GM12878 (cell line): ENCODE results near the gene ARL6IP5. TPM values are rescaled to one million over a fixed set of nuclear protein-coding genes. Genes with fewer than 3 reads are reported as not detected.

Experiments
- ATAC-seq: fragments of 200-7000 bp; cut with Tn5 transposase; 3 replicates; pipeline ENCODE4 v1.9.1; 2020; ENCODE audit warnings: mild to moderate bottlenecking, moderate library complexity
- BruUV-seq: library from RNA; stranded (reverse); fragments of 400-500 nt; replicated peaks from 2 replicates; lab custom pipeline; 2021; lab: Mats Ljungman, UMichigan
- CTCF ChIA-PET: fragments of 300-600 bp; sonication (Branson Sonifier 250); formaldehyde crosslinking; extraction: SDS; loops from one replicate; lab custom pipeline; 2021; ENCODE audit warnings: inconsistent platforms; lab: Yijun Ruan, JAX
- POLR2A ChIA-PET: fragments of 350-600 bp; formaldehyde crosslinking; extraction: SDS; loops from one replicate; lab custom pipeline; 2021; ENCODE audit warnings: inconsistent platforms; lab: Charles Lee
- RAD21 ChIA-PET: fragments of 300-600 bp; sonication (Branson Sonifier 250); formaldehyde crosslinking; loops from one replicate; lab custom pipeline; 2023; ENCODE audit warnings: antibody characterized with exemption; ENCODE audit not compliant: unreplicated experiment; lab: Charles Lee
- SMC1A ChIA-PET: fragments of 300-600 bp; sonication (Branson Sonifier 250); formaldehyde crosslinking; loops from one replicate; lab custom pipeline; 2023; ENCODE audit not compliant: unreplicated experiment, uncharacterized antibody; lab: Charles Lee
- DNase-seq: peaks from one replicate; pipeline ENCODE4 v3.0.0-alpha.2; 2011; ENCODE audit warnings: low read depth, low spot score
- FAIRE-seq: peaks from 3 replicates; lab custom pipeline; 2011; peaks lifted over from hg19 to GRCh38; lab: Jason Lieb, UNC
- H2AFZ ChIP-seq: 2 replicates; pipeline ENCODE4 v1.6.0; 2011; ENCODE audit warnings: low read depth, low read length, control low read depth; ENCODE audit not compliant: control insufficient read depth
- H3K27ac ChIP-seq: 2 replicates; pipeline ENCODE4 v1.5.1; 2011; ENCODE audit warnings: control low read depth; ENCODE audit not compliant: control insufficient read depth, insufficient read depth
- H3K27me3 ChIP-seq, 2 experiments: replicated peaks in 1 of 2; 2 replicates each; pipeline versions ENCODE4 v1.6.0 to v1.6.1; 2011; ENCODE audit warnings: low read length in 1 of 2; ENCODE audit not compliant: control insufficient read depth in 2 of 2, insufficient read depth in 2 of 2
- H3K36me3 ChIP-seq, 2 experiments: 2 replicates each; pipeline ENCODE4 v1.5.1; 2011; ENCODE audit warnings: low read length in 1 of 2; ENCODE audit not compliant: control insufficient read depth in 2 of 2, insufficient read depth in 2 of 2
- H3K4me1 ChIP-seq: 2 replicates; pipeline ENCODE4 v1.6.1; 2011; ENCODE audit warnings: mild to moderate bottlenecking, low read length, moderate library complexity, mixed read lengths; ENCODE audit not compliant: control insufficient read depth, insufficient read depth
- H3K4me2 ChIP-seq: 2 replicates; pipeline ENCODE4 v1.6.0; 2011; ENCODE audit warnings: control low read depth; ENCODE audit not compliant: control insufficient read depth, insufficient read depth
- H3K4me3 ChIP-seq: fragments of 200-600 bp; sonication (generic); 2 replicates; pipeline ENCODE4 v1.5.1; 2016
- H3K79me2 ChIP-seq: 2 replicates; pipeline ENCODE4 v1.6.0; 2011; ENCODE audit warnings: low read length; ENCODE audit not compliant: control insufficient read depth, insufficient read depth
- H3K9ac ChIP-seq: 2 replicates; pipeline ENCODE4 v1.8.0; 2011; ENCODE audit warnings: low read length, control low read depth, mixed read lengths; ENCODE audit not compliant: control insufficient read depth, insufficient read depth
- H3K9me3 ChIP-seq: replicated peaks from 3 replicates; pipeline ENCODE4 v1.5.1; 2011; ENCODE audit warnings: mild to moderate bottlenecking, low read length; ENCODE audit not compliant: control insufficient read depth, insufficient read depth
- H4K20me1 ChIP-seq: 2 replicates; pipeline ENCODE4 v1.6.0; 2011; ENCODE audit not compliant: control insufficient read depth, insufficient read depth
- CEBPB ChIP-seq, 2 experiments: fragments of 150-350 bp in 1 of 2; IDR thresholded peaks; 2 replicates each; pipeline ENCODE4 v1.6.1; 2012 to 2014; ENCODE audit warnings: low read depth in 2 of 2, low read length in 2 of 2, borderline replicate concordance in 1 of 2, inconsistent platforms in 1 of 2
- EZH2 ChIP-seq: IDR thresholded peaks from 2 replicates; pipeline ENCODE4 v1.6.1; 2012; ENCODE audit warnings: low read depth, mild to moderate bottlenecking, control low read depth, inconsistent platforms, low read length, borderline replicate concordance; ENCODE audit not compliant: control insufficient read depth
- KDM1A ChIP-seq: fragments of 200-600 bp; sonication (generic); IDR thresholded peaks from 2 replicates; pipeline ENCODE4 v1.6.1; 2016; ENCODE audit warnings: borderline replicate concordance
- KLF5 ChIP-seq: fragments of 450-650 bp; IDR thresholded peaks from 2 replicates; pipeline ENCODE4 v1.6.1; 2014; ENCODE audit warnings: mild to moderate bottlenecking; ENCODE audit not compliant: partially characterized antibody
- MEF2A ChIP-seq: IDR thresholded peaks from 2 replicates; pipeline ENCODE4 v1.6.1; 2011; ENCODE audit warnings: low read depth, mild to moderate bottlenecking, low read length, moderate library complexity; ENCODE audit not compliant: insufficient read depth
- PML ChIP-seq: IDR thresholded peaks from 2 replicates; pipeline ENCODE4 v1.6.1; 2012; ENCODE audit warnings: low read length, inconsistent platforms
- POLR2AphosphoS5 ChIP-seq: IDR thresholded peaks from 2 replicates; pipeline ENCODE4 v1.6.1; 2011; ENCODE audit warnings: mild to moderate bottlenecking, low read length, inconsistent platforms
- SMAD5 ChIP-seq: IDR thresholded peaks from 2 replicates; pipeline ENCODE4 v1.6.1; 2016; ENCODE audit warnings: antibody characterized with exemption, low read depth
- SMC3 ChIP-seq: IDR thresholded peaks from 2 replicates; pipeline ENCODE4 v1.6.1; 2011; ENCODE audit warnings: low read length, improper control_type of control experiment, borderline replicate concordance
- TARDBP ChIP-seq: IDR thresholded peaks from 2 replicates; pipeline ENCODE4 v1.6.1; 2016; ENCODE audit warnings: borderline replicate concordance
- ZBED1 ChIP-seq: IDR thresholded peaks from 2 replicates; pipeline ENCODE4 v1.6.1; 2016; ENCODE audit warnings: borderline replicate concordance
- ZNF24 ChIP-seq: fragments of 450-650 bp; IDR thresholded peaks from 2 replicates; pipeline ENCODE4 v1.6.1; 2017; ENCODE audit warnings: antibody characterized with exemption, mild to moderate bottlenecking
- WGBS: methylation state at CpG from one replicate; pipeline ENCODE4 v1.1.6; 2016; ENCODE audit warnings: low lambda C conversion rate; ENCODE audit not compliant: insufficient replicate concordance, insufficient coverage; ENCODE audit errors: missing lambda C conversion rate; 5-methylcytosine and 5-hydroxymethylcytosine counted together
- in situ Hi-C: fragments of 300-500 bp; cut with MboI; formaldehyde crosslinking; loops from 9 replicates; pipeline ENCODE4 v1.14.3; 2018; ENCODE audit warnings: mixed read lengths
- intact Hi-C: fragments of 100-400 bp; cut with micrococcal nuclease; formaldehyde crosslinking; loops from one replicate; pipeline ENCODE4 v1.14.2; 2022; ENCODE audit not compliant: unreplicated experiment
- polyA plus RNA-seq, 11 experiments: library from polyadenylated mRNA; depleted of rRNA in 4 of 11; unstranded in 6 of 11; stranded (reverse) in 5 of 11; fragments of >200 nt; fragmentation: Nextera tagmentation in 4 of 11; fragmentation: Illumina TruSeq in 1 of 11; extraction: Ambion mirVana in 4 of 11; extraction: Trizol in 1 of 11; gene quantifications; 1 replicate in 1 of 11; 2 replicates in 10 of 11; pipeline versions ENCODE4 v1.2.1 to v1.2.3, GENCODE V29; 2011 to 2016; ENCODE audit warnings: inconsistent platforms in 2 of 11, missing spikeins in 2 of 11, low read depth in 1 of 11
- total RNA-seq, 4 experiments: library from RNA; depleted of rRNA in 3 of 4; stranded (reverse); fragments of >200 nt in 3 of 4; fragmentation: Illumina TruSeq in 1 of 4; extraction: Trizol in 1 of 4; gene quantifications; 2 replicates each; pipeline versions ENCODE4 v1.2.1 to v1.2.3, GENCODE V29; 2013 to 2021
- TF ChIP-seq, protein P1 (sequence below): fragments of 450-650 bp; conservative IDR thresholded peaks from 2 replicates; pipeline ENCODE4 v1.6.1; 2017; ENCODE audit warnings: mild to moderate bottlenecking, moderate library complexity
- TF ChIP-seq, protein P2 (sequence below): fragments of 450-650 bp; IDR thresholded peaks from 2 replicates; pipeline ENCODE4 v1.6.1; 2016; ENCODE audit warnings: mild to moderate bottlenecking
- TF ChIP-seq, protein P3 (sequence below): IDR thresholded peaks from 2 replicates; pipeline ENCODE4 v1.6.1; 2012; ENCODE audit warnings: improper control_type of control experiment, low read depth, low read length; ENCODE audit not compliant: insufficient replicate concordance

ARL6IP5 gene
- total and polyA plus RNA-seq, 10 of the 15 experiments (the other 5 are each of a cell fraction or from before 2014, with no cell fraction given) = 78.2 to 310 (median 148) TPM

DNA sequence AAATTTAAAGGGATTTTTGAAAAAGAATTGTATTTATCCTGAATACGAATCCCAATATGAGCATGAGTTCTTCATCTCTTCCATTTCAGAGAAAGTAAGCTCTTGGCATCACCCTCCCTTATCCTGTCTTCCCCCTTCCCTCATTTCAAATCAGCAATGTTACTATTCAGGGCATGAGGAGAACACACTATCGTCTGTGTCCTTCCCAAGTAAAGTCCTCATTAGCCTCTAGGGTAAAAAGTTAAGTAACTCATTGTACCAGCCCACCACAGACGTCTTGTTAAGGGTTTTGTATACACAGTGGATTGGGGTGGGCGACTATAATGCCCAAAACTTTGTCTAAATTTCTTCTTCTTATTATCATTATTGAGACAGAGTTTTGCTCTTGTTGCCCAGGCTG, 14.8 kb downstream of the ARL6IP5 start:
- Histone ChIP-seq H3K4me3 (no peak overlapping the region), H3K4me2 (no peak overlapping the region), H3K79me2 (peaks cover 39% of the 10 kb centered on the region), H3K27me3 (no peaks in the 10 kb centered on the region), H4K20me1 (peaks cover 4% of the 10 kb centered on the region; the same call in 1 of the 2 replicates), H3K36me3 (peaks cover 4 to 25% of the 10 kb centered on the region in 2 experiments), H2AFZ (no peak overlapping the region), H3K9ac (no peak overlapping the region), H3K9me3 (no peaks in the 10 kb centered on the region), H3K4me1 (peaks cover 14% of the 10 kb centered on the region), H3K27ac (no peak overlapping the region)
- ChIA-PET RAD21 (interaction anchor here (0.8 to 1.2 kb wide), 2 partner anchors 14 to 47 kb away, joined by 3 read pairs; partner anchors contain the start of gene TMF1), POLR2A (interaction anchor here (3.0 kb wide), 1 partner anchor 9 kb away, joined by 13 read pairs; no protein-coding TSS in a partner anchor), SMC1A (interaction anchor here (0.9 to 4.6 kb wide), 7 partner anchors 9 to 206 kb away, joined by 3 to 33 read pairs (median 5); partner anchors contain the start of gene ARL6IP5), CTCF (interaction anchor here (0.9 to 3.7 kb wide), 8 partner anchors 10 to 206 kb away, joined by 3 to 21 read pairs (median 4); partner anchors contain the start of genes ARL6IP5 and EOGT)
- intact Hi-C loops (no loop called here), in situ Hi-C loops (no loop called here)
- 93% methylated on average over 4 of the region's 4 CpGs for WGBS
- DNase-seq = no peak
- FAIRE-seq = no peak
- ATAC-seq = no peak
- TF ChIP-seq SMC3 (no peak), SMAD5 (no peak), CEBPB (IDR thresholded peaks at IDR 0.05; ENCODE audit: borderline replicate concordance in 1 of 2, low read depth in 2 of 2, low read length in 2 of 2) (no peak), EZH2 (no peak), KLF5 (no peak), ZNF24 (no peak), PML (no peak), MEF2A (no peak), POLR2AphosphoS5 (no peak), ZBED1 (no peak), KDM1A (no peak), TARDBP (no peak)
- TF ChIP-seq, protein P1, sequence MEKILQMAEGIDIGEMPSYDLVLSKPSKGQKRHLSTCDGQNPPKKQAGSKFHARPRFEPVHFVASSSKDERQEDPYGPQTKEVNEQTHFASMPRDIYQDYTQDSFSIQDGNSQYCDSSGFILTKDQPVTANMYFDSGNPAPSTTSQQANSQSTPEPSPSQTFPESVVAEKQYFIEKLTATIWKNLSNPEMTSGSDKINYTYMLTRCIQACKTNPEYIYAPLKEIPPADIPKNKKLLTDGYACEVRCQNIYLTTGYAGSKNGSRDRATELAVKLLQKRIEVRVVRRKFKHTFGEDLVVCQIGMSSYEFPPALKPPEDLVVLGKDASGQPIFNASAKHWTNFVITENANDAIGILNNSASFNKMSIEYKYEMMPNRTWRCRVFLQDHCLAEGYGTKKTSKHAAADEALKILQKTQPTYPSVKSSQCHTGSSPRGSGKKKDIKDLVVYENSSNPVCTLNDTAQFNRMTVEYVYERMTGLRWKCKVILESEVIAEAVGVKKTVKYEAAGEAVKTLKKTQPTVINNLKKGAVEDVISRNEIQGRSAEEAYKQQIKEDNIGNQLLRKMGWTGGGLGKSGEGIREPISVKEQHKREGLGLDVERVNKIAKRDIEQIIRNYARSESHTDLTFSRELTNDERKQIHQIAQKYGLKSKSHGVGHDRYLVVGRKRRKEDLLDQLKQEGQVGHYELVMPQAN = no peak
- TF ChIP-seq, protein P2, sequence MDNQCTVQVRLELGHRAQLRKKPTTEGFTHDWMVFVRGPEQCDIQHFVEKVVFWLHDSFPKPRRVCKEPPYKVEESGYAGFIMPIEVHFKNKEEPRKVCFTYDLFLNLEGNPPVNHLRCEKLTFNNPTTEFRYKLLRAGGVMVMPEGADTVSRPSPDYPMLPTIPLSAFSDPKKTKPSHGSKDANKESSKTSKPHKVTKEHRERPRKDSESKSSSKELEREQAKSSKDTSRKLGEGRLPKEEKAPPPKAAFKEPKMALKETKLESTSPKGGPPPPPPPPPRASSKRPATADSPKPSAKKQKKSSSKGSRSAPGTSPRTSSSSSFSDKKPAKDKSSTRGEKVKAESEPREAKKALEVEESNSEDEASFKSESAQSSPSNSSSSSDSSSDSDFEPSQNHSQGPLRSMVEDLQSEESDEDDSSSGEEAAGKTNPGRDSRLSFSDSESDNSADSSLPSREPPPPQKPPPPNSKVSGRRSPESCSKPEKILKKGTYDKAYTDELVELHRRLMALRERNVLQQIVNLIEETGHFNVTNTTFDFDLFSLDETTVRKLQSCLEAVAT = no peak
- TF ChIP-seq, protein P3, sequence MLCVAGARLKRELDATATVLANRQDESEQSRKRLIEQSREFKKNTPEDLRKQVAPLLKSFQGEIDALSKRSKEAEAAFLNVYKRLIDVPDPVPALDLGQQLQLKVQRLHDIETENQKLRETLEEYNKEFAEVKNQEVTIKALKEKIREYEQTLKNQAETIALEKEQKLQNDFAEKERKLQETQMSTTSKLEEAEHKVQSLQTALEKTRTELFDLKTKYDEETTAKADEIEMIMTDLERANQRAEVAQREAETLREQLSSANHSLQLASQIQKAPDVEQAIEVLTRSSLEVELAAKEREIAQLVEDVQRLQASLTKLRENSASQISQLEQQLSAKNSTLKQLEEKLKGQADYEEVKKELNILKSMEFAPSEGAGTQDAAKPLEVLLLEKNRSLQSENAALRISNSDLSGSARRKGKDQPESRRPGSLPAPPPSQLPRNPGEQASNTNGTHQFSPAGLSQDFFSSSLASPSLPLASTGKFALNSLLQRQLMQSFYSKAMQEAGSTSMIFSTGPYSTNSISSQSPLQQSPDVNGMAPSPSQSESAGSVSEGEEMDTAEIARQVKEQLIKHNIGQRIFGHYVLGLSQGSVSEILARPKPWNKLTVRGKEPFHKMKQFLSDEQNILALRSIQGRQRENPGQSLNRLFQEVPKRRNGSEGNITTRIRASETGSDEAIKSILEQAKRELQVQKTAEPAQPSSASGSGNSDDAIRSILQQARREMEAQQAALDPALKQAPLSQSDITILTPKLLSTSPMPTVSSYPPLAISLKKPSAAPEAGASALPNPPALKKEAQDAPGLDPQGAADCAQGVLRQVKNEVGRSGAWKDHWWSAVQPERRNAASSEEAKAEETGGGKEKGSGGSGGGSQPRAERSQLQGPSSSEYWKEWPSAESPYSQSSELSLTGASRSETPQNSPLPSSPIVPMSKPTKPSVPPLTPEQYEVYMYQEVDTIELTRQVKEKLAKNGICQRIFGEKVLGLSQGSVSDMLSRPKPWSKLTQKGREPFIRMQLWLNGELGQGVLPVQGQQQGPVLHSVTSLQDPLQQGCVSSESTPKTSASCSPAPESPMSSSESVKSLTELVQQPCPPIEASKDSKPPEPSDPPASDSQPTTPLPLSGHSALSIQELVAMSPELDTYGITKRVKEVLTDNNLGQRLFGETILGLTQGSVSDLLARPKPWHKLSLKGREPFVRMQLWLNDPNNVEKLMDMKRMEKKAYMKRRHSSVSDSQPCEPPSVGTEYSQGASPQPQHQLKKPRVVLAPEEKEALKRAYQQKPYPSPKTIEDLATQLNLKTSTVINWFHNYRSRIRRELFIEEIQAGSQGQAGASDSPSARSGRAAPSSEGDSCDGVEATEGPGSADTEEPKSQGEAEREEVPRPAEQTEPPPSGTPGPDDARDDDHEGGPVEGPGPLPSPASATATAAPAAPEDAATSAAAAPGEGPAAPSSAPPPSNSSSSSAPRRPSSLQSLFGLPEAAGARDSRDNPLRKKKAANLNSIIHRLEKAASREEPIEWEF = no peak
- no TSS peak for BruUV-seq
